Measurements from ENCODE around the gene PPDPF. TPM values are rescaled to one million over a fixed set of nuclear protein-coding genes. Genes with fewer than 3 reads are reported as not detected.
"Not testable (repeated sequence)": the region's sequence is repeated elsewhere in the genome, so short reads cannot be mapped to it uniquely, and the experiment has no call there.

The PPDPF gene
- total and polyA plus RNA-seq, 4 donors = 176 to 386 (median 275) TPM

DNA sequence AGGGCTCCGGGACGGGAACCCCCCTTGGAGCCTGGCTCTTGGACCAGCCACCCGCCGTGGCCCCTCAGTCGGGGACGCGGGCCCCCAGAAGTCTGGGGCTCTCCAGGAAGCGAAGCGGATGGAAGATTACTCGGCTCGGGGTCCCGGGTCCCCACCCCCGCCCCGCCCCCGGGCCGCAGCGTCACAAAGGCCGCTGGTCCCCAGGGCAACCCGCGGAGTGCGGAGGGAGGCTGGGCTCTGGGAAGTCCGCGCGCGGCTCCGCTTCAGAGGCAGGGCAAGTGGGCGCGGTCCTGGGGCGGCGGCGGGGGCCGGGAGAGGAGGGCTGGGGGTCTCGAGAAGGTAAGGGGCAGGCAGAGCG lies 33.3 kb downstream of the PPDPF start, which contains the start of gene FNDC11:
TSS of gene FNDC11 (plus strand) at position 227 of the 358 bp plus-strand sequence. CDS start 1,505 bp downstream, outside the sequence.
- Histone ChIP-seq H3K4me3 (ENCODE audit: low read length in 2 of 2) (peak within 1 kb of the TSS in 1 of 2 donors; percentile 22), H3K36me3 (ENCODE audit: control insufficient read depth in 1 of 2, insufficient read depth in 2 of 2, low read length in 1 of 2) (no peaks in the 10 kb centered on the region), H3K27ac (ENCODE audit: low read depth in 1 of 2, low read length in 2 of 2) (no peak within 1 kb of the TSS), H3K27me3 (ENCODE audit: control insufficient read depth in 1 of 2, insufficient read depth in 2 of 2, low read length in 1 of 2) (no peaks in the 10 kb centered on the region), H3K4me1 (ENCODE audit: control insufficient read depth in 1 of 2, insufficient read depth in 2 of 2, low read length in 2 of 2) (no peaks in the 10 kb centered on the region), H3K9me3 (ENCODE audit: control insufficient read depth, low read length) (no peaks in the 10 kb centered on the region)
- WGBS, 2 donors = 2% methylated on average over 30 to 34 of the region's 34 CpGs
- peak; percentile 47 for ATAC-seq (ENCODE audit: low FRiP score)
- no peak for DNase-seq
- intact Hi-C loops (cut with DNase I) = no loop called here

DNA sequence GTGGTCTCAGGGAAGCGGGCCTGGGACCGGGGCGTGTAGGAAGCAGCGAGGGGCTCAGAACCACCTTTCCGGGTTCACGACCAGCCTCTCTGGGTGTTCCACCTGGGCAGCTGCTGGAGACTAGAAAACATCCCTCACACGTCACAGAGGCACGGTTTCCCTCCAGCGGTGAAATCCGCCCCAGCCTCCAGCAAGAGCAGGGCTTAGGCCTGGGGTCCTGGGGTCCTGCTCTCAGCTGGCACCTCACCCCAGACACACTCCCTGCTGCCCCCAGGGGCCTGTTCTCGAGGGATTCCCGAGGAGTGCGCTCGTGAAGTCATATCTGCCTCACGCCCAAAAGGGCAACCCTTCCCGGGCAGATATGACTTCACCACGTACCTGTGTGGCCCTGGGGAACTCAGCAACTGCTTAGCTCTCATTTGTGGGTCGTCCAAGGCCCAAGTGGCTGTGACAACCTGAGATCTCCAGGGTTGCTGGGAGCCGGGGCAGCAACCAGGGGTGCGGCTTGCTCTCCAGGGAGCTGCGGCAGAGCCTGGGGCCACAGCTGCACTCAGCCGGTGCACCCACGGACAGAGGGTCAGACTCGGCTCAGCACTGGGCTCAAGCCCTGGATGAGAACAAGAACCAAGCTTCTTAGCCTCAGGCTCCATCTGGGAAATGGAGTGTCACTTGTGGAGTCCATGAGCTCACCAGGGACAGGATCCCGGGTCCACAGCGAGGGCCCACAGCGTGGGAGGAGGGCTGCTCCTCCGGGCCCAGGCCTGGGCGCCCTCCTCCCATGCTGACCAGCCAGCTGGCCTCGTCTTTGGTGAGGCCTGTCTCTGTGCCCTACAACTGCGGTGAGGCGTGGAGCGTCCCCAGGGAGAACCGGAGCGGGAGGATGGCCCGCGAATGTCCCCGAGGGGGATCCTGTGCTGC lies 34.1 kb downstream of the PPDPF start:
- WGBS, 2 donors = 82% methylated on average over 33 to 38 of the region's 38 CpGs
- no peak overlapping the region for H3K4me3 ChIP-seq (ENCODE audit: low read length in 2 of 2)
- H3K36me3 ChIP-seq (ENCODE audit: control insufficient read depth in 1 of 2, insufficient read depth in 2 of 2, low read length in 1 of 2) = no peaks in the 10 kb centered on the region
- H3K9me3 ChIP-seq (ENCODE audit: control insufficient read depth, low read length) = no peaks in the 10 kb centered on the region
- no peak overlapping the region for H3K27ac ChIP-seq (ENCODE audit: low read depth in 1 of 2, low read length in 2 of 2)
- no peaks in the 10 kb centered on the region for H3K27me3 ChIP-seq (ENCODE audit: control insufficient read depth in 1 of 2, insufficient read depth in 2 of 2, low read length in 1 of 2)
- intact Hi-C loops (cut with DNase I) = no loop called here
- no peaks in the 10 kb centered on the region for H3K4me1 ChIP-seq (ENCODE audit: control insufficient read depth in 1 of 2, insufficient read depth in 2 of 2, low read length in 2 of 2)
- ATAC-seq (ENCODE audit: low FRiP score) (no peak), DNase-seq (no peak)

DNA sequence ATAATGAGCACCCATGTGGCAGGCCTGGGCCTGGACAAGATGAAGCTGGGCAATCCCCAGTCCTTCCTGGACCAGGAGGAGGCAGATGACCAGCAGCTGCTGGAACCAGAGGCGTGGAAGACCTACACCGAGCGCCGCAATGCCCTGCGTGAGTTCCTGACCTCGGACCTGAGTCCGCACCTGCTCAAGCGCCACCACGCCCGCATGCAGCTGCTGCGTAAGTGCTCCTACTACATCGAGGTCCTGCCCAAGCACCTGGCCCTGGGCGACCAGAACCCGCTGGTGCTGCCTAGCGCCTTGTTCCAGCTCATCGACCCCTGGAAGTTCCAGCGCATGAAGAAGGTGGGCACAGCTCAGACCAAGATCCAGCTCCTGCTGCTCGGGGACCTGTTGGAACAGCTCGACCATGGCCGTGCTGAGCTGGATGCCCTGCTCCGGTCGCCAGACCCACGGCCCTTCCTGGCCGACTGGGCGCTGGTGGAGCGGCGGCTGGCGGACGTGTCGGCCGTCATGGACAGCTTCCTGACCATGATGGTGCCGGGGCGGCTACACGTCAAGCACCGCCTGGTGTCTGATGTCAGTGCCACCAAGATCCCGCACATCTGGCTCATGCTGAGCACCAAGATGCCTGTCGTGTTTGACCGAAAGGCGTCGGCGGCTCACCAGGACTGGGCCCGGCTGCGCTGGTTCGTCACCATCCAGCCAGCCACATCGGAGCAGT lies 35.3 kb downstream of the PPDPF start:
- Histone ChIP-seq H3K27ac (ENCODE audit: low read depth in 1 of 2, low read length in 2 of 2) (no peak overlapping the region), H3K27me3 (ENCODE audit: control insufficient read depth in 1 of 2, insufficient read depth in 2 of 2, low read length in 1 of 2) (no peaks in the 10 kb centered on the region), H3K9me3 (ENCODE audit: control insufficient read depth, low read length) (no peaks in the 10 kb centered on the region), H3K4me3 (ENCODE audit: low read length in 2 of 2) (no peak overlapping the region), H3K36me3 (ENCODE audit: control insufficient read depth in 1 of 2, insufficient read depth in 2 of 2, low read length in 1 of 2) (no peaks in the 10 kb centered on the region), H3K4me1 (ENCODE audit: control insufficient read depth in 1 of 2, insufficient read depth in 2 of 2, low read length in 2 of 2) (no peaks in the 10 kb centered on the region)
- intact Hi-C loops (cut with DNase I) = no loop called here
- 96 to 97% methylated on average over 45 of the region's 45 CpGs for WGBS, 2 donors
- no peak for DNase-seq
- no peak for ATAC-seq (ENCODE audit: low FRiP score)

DNA sequence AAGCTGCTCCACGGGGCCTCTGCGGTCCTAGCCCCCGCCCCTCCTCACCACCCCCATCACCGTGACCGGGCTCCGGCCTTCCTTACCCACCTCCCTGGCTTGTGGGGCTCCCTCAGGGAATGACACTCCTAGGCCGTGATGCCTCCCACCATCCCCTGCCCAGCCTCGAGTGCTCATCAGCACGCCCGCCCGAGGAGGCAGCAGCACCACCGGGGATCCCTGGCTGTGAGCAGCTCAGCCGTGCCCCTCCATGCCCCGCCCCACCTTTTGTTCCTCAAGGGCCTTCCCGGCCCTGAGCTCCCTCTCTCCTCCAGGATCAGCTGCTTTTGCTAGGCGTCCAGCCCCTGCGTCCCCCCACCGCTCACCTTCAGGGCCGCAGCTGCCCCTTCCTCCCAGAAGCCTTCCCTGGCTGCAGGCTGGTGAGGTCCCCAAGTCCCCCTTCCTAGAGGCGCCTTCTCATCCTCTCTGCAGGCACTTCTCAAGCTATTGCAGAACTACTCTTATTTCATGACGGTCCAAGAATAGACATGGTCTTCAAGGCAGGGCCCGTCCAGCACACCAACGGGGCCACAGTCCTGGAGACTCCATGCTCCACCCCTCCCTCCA lies 36.4 kb downstream of the PPDPF start:
- H3K4me1 ChIP-seq (ENCODE audit: control insufficient read depth in 1 of 2, insufficient read depth in 2 of 2, low read length in 2 of 2) = no peaks in the 10 kb centered on the region
- intact Hi-C loops (cut with DNase I) = no loop called here
- H3K9me3 ChIP-seq (ENCODE audit: control insufficient read depth, low read length) = no peaks in the 10 kb centered on the region
- no peak overlapping the region for H3K4me3 ChIP-seq (ENCODE audit: low read length in 2 of 2)
- 66 to 68% methylated on average over 23 of the region's 23 CpGs for WGBS, 2 donors
- H3K27me3 ChIP-seq (ENCODE audit: control insufficient read depth in 1 of 2, insufficient read depth in 2 of 2, low read length in 1 of 2) = no peaks in the 10 kb centered on the region
- no peaks in the 10 kb centered on the region for H3K36me3 ChIP-seq (ENCODE audit: control insufficient read depth in 1 of 2, insufficient read depth in 2 of 2, low read length in 1 of 2)
- DNase-seq (no peak), ATAC-seq (ENCODE audit: low FRiP score) (no peak)
- no peak overlapping the region for H3K27ac ChIP-seq (ENCODE audit: low read depth in 1 of 2, low read length in 2 of 2)

DNA sequence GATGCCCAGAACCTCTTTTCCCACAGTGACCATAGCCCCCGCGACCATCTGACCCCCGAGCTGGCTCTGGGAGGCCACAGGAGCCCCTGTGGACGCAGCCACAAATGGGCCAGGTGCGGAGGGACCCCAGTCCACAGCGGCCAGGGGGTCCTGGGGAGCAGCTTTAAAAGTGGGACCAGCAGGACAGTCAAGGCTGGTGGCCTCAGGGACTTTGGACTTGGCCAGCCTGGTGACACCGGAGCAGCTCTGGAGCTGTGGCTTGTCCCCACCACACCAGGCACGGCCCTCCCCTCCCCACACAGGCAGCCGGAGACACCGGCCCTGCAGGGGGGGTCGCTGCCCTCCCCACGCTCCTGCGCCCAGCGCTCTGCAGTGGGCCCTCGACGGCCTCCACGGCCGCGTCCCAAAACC lies 36.9 kb downstream of the PPDPF start:
- H3K4me1 ChIP-seq (ENCODE audit: control insufficient read depth in 1 of 2, insufficient read depth in 2 of 2, low read length in 2 of 2) = no peaks in the 10 kb centered on the region

DNA sequence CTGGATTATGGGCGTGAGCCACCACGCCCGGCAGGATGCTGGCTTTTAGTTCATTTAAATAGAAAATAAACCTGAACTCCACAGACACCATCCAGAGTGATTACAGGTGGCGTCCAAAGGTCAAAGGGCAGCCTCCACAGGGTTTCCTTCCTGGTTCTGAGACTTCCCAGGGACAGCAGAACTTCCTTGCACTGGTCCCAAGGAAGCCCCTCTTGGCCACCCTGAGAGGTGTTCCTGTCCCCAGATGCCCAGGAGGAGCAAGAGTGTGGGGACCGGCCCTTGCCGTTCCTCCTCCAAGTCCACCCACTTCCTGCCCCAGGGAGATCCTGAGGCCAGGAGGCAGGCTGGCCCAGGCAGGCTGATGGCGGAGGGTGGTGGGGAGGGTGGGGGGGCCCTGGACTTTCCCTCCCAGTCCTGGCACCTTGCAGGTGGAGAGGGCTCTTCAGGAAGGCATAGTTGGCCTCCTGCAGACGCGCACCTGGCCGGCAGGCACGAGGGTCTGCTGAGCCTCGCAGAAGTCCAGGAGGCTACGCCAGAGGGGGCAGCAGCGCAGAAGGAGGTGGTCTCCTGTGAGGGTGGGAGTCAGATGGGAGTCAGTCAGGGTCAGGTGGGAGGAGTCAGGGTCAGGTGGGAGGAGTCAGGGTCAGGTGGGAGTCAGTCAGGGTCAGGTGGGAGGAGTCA lies 38.4 kb downstream of the PPDPF start:
- no peak for ATAC-seq (ENCODE audit: low FRiP score)
- Histone ChIP-seq H3K4me1 (ENCODE audit: control insufficient read depth in 1 of 2, insufficient read depth in 2 of 2, low read length in 2 of 2) (no peaks in the 10 kb centered on the region), H3K4me3 (ENCODE audit: low read length in 2 of 2) (no peak overlapping the region), H3K36me3 (ENCODE audit: control insufficient read depth in 1 of 2, insufficient read depth in 2 of 2, low read length in 1 of 2) (peaks cover 0 to 4% of the 10 kb centered on the region in 2 donors), H3K27me3 (ENCODE audit: control insufficient read depth in 1 of 2, insufficient read depth in 2 of 2, low read length in 1 of 2) (no peaks in the 10 kb centered on the region), H3K9me3 (ENCODE audit: control insufficient read depth, low read length) (no peaks in the 10 kb centered on the region), H3K27ac (ENCODE audit: low read depth in 1 of 2, low read length in 2 of 2) (no peak overlapping the region)
- 95 to 96% methylated on average over 14 of the region's 14 CpGs for WGBS, 2 donors
- DNase-seq = no peak
- intact Hi-C loops (cut with DNase I) = no loop called here

More for the DNA sequence above, 36.9 kb downstream of the PPDPF start:
- H3K27ac ChIP-seq (ENCODE audit: low read depth in 1 of 2, low read length in 2 of 2) = no peak overlapping the region
- no peaks in the 10 kb centered on the region for H3K36me3 ChIP-seq (ENCODE audit: control insufficient read depth in 1 of 2, insufficient read depth in 2 of 2, low read length in 1 of 2)
- DNase-seq (no peak), ATAC-seq (ENCODE audit: low FRiP score) (no peak)
- intact Hi-C loops (cut with DNase I) = no loop called here
- no peaks in the 10 kb centered on the region for H3K9me3 ChIP-seq (ENCODE audit: control insufficient read depth, low read length)
- H3K4me3 ChIP-seq (ENCODE audit: low read length in 2 of 2) = no peak overlapping the region
- whole genome bisulfite sequencing, 2 donors = 91 to 92% methylated on average over 13 to 19 of the region's 19 CpGs
- no peaks in the 10 kb centered on the region for H3K27me3 ChIP-seq (ENCODE audit: control insufficient read depth in 1 of 2, insufficient read depth in 2 of 2, low read length in 1 of 2)

DNA sequence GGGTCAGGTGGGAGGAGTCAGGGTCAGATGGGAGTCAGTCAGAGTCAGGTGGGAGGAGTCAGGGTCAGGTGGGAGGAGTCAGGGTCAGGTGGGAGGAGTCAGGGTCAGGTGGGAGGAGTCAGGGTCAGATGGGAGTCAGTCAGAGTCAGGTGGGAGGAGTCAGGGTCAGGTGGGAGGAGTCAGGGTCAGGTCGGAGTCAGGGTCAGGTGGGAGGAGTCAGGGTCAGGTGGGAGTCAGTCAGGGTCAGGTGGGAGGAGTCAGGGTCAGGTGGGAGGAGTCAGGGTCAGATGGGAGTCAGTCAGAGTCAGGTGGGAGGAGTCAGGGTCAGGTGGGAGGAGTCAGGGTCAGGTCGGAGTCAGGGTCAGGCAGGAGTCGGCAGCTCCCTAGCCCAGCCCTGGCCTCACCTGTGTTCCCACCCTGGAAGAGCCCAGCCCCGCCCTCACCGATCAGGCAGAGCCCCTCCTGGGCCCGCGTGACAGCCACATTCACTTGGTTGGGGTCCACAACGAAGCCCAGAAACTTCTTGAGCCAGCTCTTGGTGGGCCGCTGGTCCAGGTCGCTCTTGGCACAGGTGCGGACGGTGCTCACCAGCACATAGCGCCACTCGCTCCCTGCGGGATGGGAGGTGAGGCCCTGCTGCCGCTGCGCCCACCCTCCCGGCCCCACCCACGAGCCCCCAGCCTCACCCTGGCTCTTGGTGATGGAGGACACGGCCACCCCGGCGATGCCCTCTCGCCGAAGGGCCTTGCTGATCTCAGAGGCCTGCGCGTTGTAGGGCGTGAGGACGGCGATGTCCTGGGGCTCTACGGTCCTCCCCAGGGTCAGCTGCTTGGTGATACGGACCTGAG lies 39.1 kb downstream of the PPDPF start:
- H3K4me1 ChIP-seq (ENCODE audit: control insufficient read depth in 1 of 2, insufficient read depth in 2 of 2, low read length in 2 of 2); H3K27me3 ChIP-seq (ENCODE audit: control insufficient read depth in 1 of 2, insufficient read depth in 2 of 2, low read length in 1 of 2); H3K27ac ChIP-seq (ENCODE audit: low read depth in 1 of 2, low read length in 2 of 2); ATAC-seq (ENCODE audit: low FRiP score); DNase-seq; H3K36me3 ChIP-seq (ENCODE audit: control insufficient read depth in 1 of 2, insufficient read depth in 2 of 2, low read length in 1 of 2); H3K9me3 ChIP-seq (ENCODE audit: control insufficient read depth, low read length); intact Hi-C loops (cut with DNase I); H3K4me3 ChIP-seq (ENCODE audit: low read length in 2 of 2): not testable (repeated sequence)
- WGBS, 2 donors = 94 to 95% methylated on average over 25 to 30 of the region's 31 CpGs
